HG03039 (cell line): Measurements from ENCODE around the gene NDC1.
"Not testable (repeated sequence)": the region's sequence is repeated elsewhere in the genome, so short reads cannot be mapped to it uniquely, and the experiment has no call there.

Experiments used
- ATAC-seq: cut with Tn5 transposase; IDR thresholded peaks from one replicate; pipeline ENCODE4 v1.9.1; 2021; ENCODE audit warnings: mild to moderate bottlenecking, moderate library complexity; ENCODE audit not compliant: unreplicated experiment

NDC1 gene

DNA sequence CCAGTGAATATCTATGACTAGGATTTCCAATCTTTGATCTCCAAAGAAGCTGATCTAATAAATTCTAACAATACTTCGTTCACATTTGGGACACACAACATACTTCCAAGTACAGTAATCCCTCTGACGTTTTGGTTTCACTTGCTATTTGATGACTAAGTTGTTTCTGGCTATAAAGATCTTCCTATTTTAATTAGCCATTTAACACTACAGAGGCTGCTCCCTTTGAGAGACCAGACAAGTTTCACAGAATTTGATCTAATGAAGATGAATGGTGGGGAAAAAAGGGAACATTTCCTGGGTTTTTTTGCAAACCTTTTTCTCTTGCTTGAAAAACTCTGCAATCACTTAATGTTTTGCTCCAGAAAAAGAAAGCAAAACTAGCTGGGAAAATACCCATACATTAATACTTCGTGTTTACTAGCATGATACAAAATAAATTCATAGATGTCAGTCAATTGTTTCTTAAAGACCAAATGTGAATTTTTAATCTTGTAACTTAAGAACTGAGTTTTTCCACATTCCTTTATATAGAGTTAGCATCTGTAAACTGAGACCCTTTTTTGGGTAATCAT, 71.2 kb downstream of the NDC1 start:
- ATAC-seq: no peak

DNA sequence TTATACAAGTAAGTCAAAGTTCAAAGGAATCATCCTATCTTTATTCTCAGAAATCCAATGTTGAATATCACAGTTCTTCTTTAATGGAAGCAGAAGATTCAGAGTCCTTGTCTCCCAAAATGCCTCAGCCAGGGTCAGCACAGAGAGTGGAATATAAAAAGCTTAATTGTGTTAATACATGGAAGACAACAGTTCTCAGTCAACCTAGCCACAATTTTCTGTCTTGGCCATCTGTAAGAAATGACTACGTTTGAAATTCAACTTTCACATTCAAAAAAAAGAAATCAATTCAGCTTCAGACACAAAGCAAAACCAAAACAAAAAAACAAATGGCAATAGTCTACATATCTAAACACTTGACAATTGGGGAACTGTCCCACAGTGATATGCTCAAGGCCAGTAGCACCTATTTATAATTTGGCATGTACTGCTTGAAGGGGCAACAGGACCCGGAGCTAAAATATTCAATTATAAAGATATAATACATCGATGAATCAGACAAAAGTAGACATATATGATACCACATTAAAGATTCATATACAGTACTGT, 71.8 kb downstream of the NDC1 start:
- ATAC-seq: no peak

DNA sequence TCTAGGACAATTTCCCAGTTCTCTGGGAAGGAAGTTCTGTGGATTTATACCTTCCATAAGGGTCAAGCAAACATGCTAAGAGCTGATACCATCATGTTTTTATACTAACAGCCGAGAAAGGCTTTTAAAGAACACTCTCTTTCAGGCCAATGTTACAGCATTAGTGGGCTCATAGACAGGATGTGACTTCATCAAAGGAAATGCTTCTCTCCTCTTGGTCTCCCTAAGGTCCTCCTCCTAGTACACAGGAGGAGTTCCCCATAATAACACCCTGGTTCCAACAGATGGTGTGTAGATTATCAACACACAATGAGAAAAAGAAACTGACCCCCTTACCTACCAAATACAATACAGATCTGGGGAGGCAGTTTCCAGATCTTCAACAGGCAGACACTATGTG, 72.4 kb downstream of the NDC1 start:
- ATAC-seq: no peak

DNA sequence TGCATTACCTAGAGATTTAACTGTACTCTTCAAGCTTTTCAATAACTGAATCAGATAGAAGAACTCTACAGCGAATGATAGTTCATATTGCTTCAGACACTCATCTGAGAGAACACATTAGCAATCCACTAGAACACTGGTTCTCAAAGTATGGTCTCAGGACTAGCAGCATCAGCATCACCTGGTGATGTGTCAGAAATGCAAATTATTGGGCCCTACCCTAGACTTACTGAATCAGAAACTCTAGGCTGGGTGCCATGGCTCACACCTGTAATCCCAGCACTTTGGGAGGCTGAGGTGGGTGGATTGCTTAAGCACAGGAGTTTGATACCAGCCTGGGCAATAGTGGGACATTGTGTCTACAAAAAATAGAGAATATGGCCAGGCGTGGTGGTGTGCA, 74.2 kb downstream of the NDC1 start:
- ATAC-seq: no peak

DNA sequence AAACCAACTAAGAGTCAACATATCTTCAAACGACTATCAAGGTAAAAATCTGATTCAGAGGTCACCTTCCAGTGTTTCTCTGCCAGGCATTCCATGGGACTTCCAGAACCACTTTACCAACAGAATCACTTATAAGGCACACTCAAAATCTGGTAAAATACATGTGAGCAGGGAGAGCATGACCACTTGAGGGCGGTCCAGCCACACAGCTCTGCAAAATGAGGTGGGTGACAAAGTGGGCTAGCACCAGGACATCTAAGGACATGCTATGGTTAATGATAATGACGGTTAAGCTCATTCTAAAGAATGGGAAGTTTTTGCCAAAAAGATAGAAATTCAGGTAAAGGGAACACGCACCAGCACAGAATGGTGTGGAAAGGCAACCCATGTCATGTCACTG, 74.6 kb downstream of the NDC1 start:
- no peak for ATAC-seq

DNA sequence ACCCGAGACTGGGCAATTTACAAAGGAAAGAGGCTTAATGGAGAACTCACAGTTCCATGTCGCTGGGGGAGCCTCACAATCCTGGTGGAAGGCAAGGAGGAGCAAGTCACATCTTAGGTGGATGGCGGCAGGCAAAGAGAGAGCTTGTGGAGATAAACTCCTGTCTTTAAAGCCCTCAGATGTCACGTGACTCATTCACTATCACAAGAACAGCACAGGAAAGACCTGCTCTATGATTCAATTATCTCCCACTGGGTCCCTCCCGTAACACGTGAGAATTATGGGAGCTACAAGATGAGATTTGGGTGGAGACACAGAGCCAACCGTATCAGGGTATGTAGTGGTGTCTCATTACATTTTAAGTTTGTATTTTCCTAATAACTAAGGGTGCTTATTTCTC, 77.6 kb downstream of the NDC1 start:
- not testable (repeated sequence) for ATAC-seq

DNA sequence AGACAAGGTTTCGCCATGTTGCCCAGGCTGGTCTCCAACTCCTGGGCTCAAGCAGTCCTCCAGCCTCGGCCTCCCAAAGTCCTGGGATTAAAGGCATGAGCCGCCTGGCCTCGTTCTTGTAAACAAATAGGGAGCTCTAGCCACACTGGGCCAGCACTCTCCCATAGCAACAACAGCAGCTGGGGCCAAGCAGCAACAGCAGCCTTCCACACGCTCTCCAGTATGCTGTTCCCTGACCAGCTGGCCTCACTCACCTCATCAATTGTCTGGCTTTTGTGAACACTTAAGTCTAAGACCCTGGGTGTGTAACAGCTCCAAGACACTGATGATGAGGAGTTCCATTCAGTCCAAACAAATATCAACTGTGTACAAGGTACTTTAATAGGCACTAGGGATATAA, 82.2 kb downstream of the NDC1 start:
- no peak for ATAC-seq

DNA sequence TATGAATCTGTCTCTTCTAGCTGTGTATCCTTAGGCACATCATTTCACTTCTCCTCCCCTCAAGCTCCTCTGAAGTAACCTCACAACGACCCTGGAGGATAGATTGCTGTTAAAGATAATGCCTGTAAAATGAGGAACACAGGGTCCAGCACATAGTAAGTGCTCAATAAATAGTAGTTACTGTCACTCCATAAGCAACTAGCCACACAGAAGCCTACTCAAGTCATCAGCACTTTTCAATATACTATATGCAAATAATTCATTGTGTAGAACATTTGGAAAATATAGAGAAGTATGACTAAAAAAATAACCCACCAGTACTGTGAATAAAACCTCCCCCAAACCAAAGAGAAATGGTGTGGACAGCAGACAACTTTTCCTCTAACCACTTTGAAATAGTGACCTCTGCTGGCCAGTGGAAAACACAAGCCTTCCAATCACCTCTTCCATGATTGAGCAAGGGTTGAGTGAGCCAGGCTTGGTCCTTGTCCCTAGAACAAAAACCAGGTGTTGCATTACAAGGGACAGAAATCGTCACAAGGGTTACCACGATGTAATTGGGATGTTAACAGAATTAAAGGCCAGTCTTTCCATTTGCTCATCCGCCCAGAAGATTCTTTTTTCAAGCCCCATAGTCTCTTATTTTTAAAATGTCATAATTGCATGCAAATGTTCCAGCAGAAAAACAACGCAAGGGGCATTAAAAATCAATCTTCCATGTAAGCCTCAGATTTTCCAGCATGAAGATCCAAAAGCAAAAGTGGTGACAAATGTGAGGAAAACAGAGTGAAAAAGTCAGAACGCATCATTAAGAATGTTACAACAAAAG, 83.4 kb downstream of the NDC1 start:
- ATAC-seq: no peak

DNA sequence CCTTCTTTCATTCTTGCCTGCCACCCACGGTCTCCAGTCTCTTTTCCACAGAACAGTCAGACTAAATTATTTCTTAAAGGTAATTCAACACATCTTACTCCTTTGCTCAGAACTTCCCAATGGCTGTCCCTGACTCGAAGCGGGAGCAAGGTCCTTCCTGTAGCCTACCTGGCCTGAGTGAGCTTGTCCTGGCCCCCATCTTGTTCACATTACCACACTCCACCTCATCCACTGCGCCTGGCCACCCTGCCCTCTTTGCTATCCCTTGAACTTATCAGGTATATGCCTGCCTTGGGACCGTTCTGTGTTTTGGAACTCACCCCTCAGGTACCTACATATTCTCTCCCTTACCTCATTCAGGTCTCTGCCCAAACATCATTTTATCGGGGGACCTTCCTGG, 85.8 kb downstream of the NDC1 start:
- no peak for ATAC-seq

DNA sequence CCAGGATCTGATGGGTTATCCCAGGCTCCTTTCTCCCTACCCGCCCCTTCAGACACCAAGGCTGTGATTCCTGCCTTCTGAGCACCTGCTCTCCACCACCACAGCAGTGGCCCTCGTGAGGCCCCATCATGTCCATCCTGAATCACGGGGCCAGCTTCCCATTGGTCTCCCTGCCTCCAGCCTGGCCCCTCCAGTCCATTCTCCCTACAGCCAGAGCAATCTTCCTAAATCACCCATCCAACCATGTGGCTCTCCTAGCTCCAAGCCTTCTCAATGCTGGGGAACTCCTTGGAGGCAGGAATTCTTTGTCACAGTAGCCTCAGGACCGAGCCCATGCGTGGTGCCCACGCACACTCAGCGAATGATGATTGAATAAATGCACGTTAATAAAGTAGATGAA, 90.3 kb downstream of the NDC1 start:
- no peak for ATAC-seq

DNA sequence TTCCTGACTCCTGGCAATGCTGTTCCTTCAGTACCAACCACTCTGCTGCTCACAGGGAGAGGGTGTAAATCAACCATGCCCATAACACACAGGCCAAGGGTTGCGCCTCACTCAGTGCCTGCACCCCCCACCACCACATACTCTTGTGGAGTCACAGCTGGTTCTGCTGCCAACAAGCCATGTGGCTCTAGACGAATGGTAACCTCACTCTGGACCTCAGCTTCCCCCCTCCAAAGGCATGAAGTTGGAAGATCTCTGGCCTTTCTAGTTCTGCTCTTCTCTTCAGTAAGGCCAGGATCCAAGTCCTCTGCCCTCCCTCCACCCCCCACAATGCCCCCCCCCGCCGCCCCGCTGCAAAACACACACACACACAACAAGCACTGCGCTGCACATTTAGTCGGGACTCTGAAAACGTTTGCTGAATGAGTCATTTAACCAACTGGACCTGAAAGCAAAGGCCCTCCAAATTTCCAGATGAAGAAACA, 97.4 kb downstream of the NDC1 start:
- no peak for ATAC-seq

DNA sequence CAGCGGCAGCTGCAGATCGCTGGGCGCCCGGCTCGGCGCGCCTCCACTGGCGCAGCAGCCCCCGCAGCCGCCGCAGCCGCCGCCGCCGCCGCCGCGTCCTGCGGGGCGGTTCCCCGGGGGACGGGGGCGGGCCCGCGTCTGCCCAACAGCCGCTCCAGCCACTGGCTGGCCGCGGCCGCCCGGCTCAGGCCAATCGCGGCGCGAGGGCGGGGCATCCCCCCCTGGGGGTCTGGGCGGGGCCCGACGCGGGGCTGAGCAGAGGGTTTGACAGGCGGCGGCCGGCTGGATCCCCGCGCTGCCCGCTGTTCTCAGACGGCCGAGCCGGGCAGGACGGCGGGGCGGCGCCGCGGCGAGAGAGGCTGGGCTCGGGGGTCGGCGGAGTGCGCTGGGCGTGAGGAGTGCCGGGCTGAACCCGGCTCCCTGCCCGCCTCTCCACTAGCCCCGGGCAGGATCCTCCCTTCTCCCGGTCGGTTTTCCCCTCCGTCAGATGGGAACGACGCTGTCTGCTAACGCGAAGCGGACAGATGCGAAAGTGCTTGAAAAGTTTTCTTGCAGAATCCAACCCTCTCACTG, 98.9 kb downstream of the NDC1 start, which contains the start of gene GLIS1:
Gene GLIS1 (minus strand): TSS at position 56 of the 573 bp plus-strand sequence. CDS start 1,100 bp downstream, outside the sequence.
- peak; percentile 92 for ATAC-seq

DNA sequence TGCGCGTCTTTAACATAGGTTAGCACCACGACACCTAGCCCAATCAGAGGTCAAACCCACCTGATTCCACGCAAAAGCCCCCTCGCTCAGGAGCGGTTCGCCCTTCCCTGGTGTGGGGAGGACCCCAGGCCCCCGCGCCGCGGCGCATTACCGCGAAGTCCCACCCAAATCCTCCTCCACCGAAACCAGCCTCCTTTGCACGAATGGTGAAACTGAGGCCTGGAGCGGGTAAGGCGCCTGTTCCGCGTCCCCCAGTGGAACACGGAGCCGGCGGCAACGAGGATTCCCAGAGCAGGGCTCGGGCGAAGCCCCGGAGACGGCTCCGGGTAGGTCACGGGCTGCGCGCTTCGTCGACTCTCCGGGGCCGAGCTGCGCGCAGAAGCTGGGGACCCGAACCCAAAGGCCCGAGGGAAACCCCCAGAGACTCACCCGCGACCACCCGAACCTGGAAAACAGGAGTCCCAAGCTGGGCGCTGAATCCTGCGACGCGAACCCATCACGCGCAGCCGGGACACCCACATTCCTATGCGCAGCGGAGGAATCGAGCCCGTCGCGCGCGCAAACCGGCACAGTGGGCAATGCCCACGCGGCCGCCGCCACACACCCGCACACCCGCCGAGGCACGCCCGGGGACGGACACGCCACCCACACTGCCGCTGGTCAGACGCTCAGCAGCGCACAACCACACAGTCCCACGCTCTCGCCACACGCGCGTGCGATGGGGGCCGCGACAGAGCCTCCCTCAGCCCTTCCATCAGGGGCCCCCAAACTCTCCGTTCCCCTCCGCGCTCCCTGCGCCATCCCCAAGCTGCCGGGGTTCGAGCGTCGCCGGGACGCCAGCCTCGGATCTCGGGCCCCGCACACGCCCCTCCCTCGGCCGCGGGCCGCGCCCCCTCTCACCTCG, 99.6 kb downstream of the NDC1 start:
- no peak for ATAC-seq

DNA sequence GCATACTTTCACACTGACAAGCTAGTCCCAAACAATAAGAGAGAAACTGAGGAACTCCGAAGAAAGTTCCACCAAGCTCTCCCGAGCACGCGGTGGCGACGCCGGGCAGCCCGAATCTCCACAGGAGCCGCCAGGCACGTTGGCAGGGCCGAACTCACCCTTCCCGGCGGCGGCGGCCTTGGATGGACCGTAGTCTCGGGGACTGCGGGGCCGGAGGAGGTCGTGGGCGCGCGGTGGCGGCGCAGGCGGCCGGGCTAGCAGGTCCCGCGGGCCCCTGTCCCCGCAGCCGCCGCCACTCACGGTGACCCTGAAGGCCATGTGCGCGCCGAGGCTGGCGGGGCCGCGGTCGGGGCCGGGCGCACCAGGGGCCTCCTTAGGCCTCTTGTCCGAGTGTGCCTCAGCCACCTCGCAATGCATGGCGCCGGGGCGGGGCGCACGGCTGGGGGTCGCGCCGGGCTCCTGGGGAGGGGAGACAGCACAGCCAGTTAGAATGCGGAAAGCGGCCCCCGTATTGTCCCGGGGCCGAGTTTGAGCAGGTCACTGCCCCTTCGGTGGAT, 100.4 kb downstream of the NDC1 start:
- no peak for ATAC-seq

DNA sequence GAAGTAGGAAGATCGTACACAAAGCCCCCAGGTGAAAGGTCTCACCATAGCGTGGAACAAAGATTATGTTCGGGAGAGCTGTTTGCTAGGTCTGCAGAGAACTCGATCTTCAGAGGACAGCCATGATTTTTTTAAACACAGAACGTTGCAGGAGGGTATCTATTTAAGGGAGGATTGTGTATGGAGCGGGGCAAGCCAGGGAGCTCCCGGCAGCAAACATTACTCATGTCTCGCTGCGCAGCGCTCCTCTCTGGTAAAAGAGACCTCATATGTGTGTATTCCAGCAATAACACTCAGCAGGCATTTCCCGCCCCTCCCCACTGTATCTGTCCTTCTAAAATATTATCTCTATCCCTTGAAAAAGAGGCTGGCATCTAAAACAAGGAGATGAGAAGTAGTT, 101.8 kb downstream of the NDC1 start:
- ATAC-seq: no peak

DNA sequence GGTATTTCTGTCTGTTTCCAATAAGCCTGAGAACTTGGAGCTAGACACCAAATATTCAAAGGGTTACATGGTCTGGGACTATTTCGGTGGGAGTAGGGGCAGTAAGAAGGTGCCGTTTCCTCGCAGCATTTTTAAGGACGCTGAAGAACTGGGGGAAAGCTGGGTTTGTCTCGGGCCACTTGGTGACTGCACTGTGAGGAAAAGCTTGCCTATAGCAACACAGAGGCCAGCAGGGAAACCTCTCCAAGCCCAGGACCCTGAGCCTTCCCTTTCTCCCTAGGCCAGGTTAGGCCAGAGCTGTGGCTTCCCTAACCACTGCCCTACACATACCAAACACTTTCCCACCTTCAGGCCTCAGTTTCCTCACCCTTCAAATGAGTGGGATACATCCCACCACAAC, 102.4 kb downstream of the NDC1 start:
- ATAC-seq: no peak

DNA sequence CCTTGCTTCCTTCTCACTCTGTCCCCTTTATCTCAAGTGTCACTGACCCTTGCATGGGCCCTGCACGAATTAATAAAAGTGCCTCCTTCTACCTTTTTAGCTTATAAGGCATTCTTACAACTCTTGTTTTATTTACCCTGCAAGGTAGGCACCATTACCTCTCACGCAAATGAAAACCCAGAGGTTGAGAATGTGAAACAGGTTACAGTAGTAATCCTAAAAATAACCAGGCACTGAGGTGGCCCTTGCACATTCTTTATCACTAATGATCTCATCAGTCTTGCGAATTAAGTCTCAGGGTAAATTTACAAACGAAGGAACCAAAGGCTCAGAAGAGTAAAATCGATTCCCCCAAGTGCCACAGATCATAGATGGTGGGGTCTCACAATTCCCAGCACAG, 102.8 kb downstream of the NDC1 start:
- ATAC-seq: no peak

DNA sequence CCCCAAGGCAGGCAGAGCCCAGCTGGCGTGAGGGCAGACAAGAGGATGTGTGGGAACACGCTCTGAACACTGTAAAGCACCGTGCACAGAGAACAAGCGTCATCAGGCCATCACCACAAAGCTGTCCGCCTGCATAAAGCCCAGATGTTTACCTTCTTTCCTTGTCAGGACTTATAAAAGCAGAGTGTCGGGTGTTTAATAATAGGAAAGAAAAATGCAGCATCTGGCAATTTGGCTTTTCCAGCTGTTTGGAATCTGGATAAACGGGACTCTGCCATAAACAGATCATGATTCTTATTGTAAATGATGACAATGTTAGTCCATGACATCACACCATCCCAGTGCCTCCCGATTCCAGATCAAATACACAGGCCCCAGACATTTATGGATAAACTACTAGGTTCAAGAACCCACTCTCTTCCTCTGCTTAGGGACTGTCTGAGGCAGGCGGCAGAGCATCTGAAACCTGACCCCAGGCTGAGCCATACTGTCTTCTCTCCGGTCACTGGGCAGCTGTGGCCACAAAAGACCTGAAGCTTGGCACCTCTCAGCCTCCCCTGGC, 103.4 kb downstream of the NDC1 start:
- no peak for ATAC-seq

DNA sequence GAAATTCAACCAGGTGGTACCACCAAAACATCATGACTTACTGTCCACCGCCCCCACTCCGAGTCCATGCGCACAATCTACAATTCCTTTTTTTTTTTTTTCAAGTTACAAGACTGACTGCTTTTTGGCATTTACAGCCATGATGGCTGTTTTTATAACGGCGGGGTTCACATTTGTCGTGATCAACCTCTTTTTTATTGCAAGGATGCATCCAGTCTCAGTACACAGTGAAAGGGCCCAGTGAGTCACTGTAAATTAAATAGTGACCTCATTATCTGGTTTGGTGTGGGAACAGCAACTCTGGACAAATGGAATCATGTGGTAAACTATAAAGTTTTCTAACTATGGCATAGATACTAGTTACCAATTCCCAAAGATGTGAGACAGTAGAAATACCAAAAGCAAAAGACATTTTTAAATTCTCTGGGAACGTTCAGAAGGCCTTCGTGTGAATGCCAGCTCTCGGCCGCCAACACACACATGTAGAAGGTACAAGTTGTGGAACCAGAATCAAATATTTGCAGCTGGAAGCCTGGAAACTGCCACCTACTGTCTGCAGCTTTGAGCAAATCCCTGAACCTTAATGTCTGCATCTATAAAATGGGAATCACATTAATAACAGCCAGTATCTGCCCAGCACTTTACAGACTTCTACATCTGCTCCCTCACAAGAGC, 104.0 kb downstream of the NDC1 start:
- no peak for ATAC-seq
